Memory B cell (primary cell): ENCODE results near the gene CNGA2.

Experiments
- ATAC-seq: fragments of 150-1000 bp; cut with Tn5 transposase; 2 replicates; pipeline ENCODE4 v1.10.0; 2021; ENCODE audit warnings: low read depth, mild to moderate bottlenecking, moderate library complexity
- DNase-seq, 2 donors: peaks; one replicate each; pipeline ENCODE4 v3.0.0; 2022; ENCODE audit warnings: low spot score in 2 of 2
- H3K27ac Mint-ChIP-seq: one replicate; pipeline ENCODE4 v1.8.0; 2022; ENCODE audit warnings: mild to moderate bottlenecking, moderate library complexity, mixed read lengths
- H3K27me3 Mint-ChIP-seq: one replicate; pipeline ENCODE4 v1.8.0; 2022; ENCODE audit warnings: mixed read lengths
- H3K36me3 Mint-ChIP-seq: one replicate; pipeline ENCODE4 v1.8.0; 2022; ENCODE audit warnings: mild to moderate bottlenecking, mixed read lengths
- H3K4me1 Mint-ChIP-seq: one replicate; pipeline ENCODE4 v1.8.0; 2022; ENCODE audit warnings: mixed read lengths
- H3K4me3 Mint-ChIP-seq: one replicate; pipeline ENCODE4 v1.8.0; 2022; ENCODE audit warnings: mild to moderate bottlenecking, moderate library complexity, mixed read lengths
- H3K9me3 Mint-ChIP-seq: one replicate; pipeline ENCODE4 v1.8.0; 2022; ENCODE audit warnings: mixed read lengths

The CNGA2 gene

DNA sequence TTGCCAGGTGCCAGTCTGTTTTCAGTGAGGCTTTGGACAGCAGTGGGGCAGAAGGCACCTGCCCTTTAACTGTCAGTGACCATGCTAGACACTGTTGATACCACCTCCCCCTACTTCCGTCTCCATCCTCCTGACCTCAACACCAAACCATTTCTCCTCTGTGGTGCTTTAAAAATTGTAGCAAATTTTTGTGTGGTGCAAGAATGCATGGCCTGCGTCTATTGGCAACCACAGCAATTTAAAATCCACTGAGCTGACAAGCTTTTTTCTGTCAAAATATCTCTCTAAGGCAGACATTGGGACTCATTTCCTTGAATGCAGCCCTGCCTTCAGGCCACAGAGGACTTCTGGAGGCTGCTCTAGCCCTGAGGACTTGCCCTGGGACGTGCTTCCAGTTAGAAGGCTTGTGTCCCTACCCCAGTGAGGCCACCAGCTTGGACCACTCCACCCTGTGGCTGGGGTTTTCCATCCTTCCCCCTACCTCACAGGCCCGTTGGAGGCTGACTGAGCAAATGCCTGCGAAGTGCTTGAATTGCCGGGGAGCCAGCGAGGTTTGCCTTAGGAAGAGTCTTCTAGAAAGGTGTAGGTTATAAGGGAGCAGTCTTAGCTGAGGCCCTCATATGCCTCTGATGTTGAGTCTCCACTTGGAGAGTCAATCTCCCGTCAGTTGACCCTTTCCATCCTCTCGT, 32.4 kb upstream of the CNGA2 start:
- H3K27ac Mint-ChIP-seq: no peak overlapping the region
- H3K9me3 Mint-ChIP-seq: no peaks in the 10 kb centered on the region
- no peaks in the 10 kb centered on the region for H3K4me1 Mint-ChIP-seq
- no peak overlapping the region for H3K4me3 Mint-ChIP-seq
- H3K27me3 Mint-ChIP-seq: peaks cover 2% of the 10 kb centered on the region
- DNase-seq (no peak), ATAC-seq (no peak)
- no peaks in the 10 kb centered on the region for H3K36me3 Mint-ChIP-seq

DNA sequence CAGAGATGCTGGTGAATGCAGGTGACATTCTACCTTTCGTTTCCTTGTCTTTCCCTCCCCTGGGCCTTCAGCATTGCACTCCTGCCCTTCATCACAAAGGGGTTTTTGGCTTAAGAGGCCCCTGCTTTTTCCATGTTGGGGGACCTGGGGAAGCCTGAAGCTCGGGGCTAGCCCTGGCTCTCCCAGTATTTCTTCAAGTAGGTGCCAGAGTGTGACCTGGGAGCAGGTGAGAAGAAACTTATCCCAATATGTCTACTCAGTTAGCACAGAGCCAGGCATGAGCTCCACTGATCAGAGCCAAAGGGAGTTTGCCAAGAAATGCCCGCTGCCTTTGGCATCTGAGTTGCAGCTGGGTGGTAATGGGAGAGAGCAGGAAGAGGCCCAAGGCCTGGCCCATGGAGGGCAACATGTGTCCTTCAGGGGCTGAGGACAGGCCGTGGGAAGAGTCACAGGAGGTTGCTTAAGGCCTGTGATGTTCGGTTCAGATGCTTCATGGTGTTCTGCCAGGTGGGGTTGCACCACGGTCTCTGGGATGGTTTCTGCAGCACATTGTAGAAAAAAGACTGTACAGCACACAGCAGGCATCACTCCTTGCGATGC, 31.7 kb upstream of the CNGA2 start:
- no peak overlapping the region for H3K4me3 Mint-ChIP-seq
- DNase-seq (no peak), ATAC-seq (no peak)
- no peaks in the 10 kb centered on the region for H3K4me1 Mint-ChIP-seq
- H3K27me3 Mint-ChIP-seq: peaks cover 2% of the 10 kb centered on the region
- H3K9me3 Mint-ChIP-seq: no peaks in the 10 kb centered on the region
- H3K36me3 Mint-ChIP-seq: no peaks in the 10 kb centered on the region
- H3K27ac Mint-ChIP-seq: no peak overlapping the region

- no peak overlapping the region for H3K4me3 Mint-ChIP-seq
These were observed 31.1 kb upstream of the CNGA2 start for GRCh38 chrX:151703487-151703886.

GRCh38 chrX:151704041-151704663, 30.4 kb upstream of the CNGA2 start:
- Mint-ChIP-seq H3K27me3 (peaks cover 2% of the 10 kb centered on the region), H3K9me3 (no peaks in the 10 kb centered on the region), H3K36me3 (no peaks in the 10 kb centered on the region), H3K27ac (no peak overlapping the region), H3K4me3 (no peak overlapping the region), H3K4me1 (no peaks in the 10 kb centered on the region)
- ATAC-seq (no peak), DNase-seq (no peak)

More at GRCh38 chrX:151703487-151703886, 31.1 kb upstream of the CNGA2 start:
- Mint-ChIP-seq H3K4me1 (no peaks in the 10 kb centered on the region), H3K27ac (no peak overlapping the region), H3K9me3 (no peaks in the 10 kb centered on the region), H3K27me3 (peaks cover 2% of the 10 kb centered on the region), H3K36me3 (no peaks in the 10 kb centered on the region)
- ATAC-seq (no peak), DNase-seq (no peak)

DNA sequence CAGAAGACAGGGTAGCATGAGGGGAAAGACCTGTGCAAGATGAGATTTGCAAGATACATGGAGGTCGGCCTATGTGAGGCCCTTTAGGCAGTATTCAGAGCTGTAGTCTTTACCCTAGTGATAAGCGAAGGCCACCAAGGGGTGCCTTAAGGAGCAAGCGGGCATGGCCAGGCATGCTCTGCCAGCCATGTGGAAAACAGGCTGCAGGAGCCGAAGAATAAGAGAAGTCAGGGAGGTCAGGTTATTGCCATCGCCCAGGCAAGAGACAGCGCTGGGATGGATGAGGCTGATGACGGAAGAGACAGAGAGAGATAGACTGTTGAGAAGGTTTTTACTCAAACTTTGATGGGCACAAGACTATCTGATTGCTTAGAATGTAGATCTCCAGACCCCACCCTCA, 25.7 kb upstream of the CNGA2 start:
- H3K36me3 Mint-ChIP-seq: no peaks in the 10 kb centered on the region
- DNase-seq (no peak), ATAC-seq (no peak)
- H3K4me3 Mint-ChIP-seq: no peak overlapping the region
- no peaks in the 10 kb centered on the region for H3K9me3 Mint-ChIP-seq
- no peaks in the 10 kb centered on the region for H3K4me1 Mint-ChIP-seq
- no peak overlapping the region for H3K27ac Mint-ChIP-seq
- H3K27me3 Mint-ChIP-seq: peaks cover 3% of the 10 kb centered on the region

DNA sequence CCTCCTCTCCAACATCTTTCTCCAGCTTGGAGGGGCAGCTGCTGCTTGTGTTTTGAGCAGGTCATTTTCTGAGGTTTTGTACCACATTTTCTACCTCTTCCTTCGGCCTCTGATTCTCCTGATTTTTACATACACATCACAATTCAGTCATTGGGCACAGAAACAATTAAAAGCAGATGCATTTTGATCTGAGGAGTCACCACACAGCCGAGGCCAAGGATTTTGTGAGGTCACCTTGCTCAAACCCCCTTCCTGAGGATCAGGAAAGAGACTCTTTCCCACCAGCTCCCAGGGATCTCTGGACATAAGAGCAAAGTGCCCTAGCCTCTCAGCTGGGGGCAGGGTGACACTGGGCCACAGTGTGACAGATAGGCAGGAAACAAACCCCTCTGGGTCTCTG, 24.1 kb upstream of the CNGA2 start:
- H3K4me3 Mint-ChIP-seq: no peak overlapping the region
- no peaks in the 10 kb centered on the region for H3K36me3 Mint-ChIP-seq
- no peak for ATAC-seq
- H3K4me1 Mint-ChIP-seq: no peaks in the 10 kb centered on the region
- H3K27ac Mint-ChIP-seq: no peak overlapping the region
- DNase-seq: no peak
- H3K27me3 Mint-ChIP-seq: peaks cover 4% of the 10 kb centered on the region
- no peaks in the 10 kb centered on the region for H3K9me3 Mint-ChIP-seq

DNA sequence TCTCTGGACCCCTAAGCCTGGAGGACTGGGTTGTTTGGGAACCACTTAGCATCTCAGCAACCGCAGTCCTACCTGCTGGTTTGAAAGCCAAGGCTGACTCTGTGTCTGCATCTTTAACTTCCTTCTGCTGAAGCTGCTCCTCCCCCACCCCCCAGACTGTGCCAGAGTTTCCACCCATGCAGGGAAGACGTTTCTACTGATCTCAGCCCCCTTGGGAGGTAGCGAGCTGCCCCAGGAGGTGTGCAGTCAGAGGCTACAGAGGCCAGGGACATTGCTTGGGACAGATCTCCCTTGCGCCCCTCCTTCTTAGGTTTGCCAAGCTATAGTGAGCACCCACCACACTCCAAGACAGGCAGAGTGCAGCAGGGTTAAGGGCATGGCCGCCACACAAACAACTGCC, 23.4 kb upstream of the CNGA2 start:
- no peaks in the 10 kb centered on the region for H3K9me3 Mint-ChIP-seq
- peaks cover 3% of the 10 kb centered on the region for H3K27me3 Mint-ChIP-seq
- DNase-seq (no peak), ATAC-seq (no peak)
- H3K4me3 Mint-ChIP-seq: no peak overlapping the region
- no peaks in the 10 kb centered on the region for H3K4me1 Mint-ChIP-seq
- H3K36me3 Mint-ChIP-seq: no peaks in the 10 kb centered on the region
- H3K27ac Mint-ChIP-seq: no peak overlapping the region

DNA sequence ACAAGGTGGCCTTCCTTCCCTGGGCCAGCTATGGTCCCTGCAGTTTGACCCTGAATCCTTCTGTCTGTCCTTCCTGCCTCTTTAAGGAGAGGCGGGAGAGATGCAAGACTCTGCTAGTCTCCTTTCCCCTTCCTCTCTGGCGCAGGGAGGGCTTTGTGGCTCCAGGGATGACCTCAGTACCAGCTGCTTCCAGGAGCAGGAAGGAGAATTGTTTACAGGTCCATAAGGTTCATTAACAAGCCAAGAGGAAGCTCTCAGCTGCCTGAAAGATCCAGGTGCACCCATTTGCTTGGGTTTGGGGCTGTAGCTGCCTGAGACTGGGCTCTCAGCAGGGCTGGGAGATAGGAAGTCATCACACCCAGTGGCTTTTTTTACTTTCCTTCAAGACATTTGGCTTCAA, 22.8 kb upstream of the CNGA2 start:
- Mint-ChIP-seq H3K4me1 (no peaks in the 10 kb centered on the region), H3K4me3 (no peak overlapping the region), H3K9me3 (no peaks in the 10 kb centered on the region), H3K36me3 (no peaks in the 10 kb centered on the region), H3K27me3 (peaks cover 3% of the 10 kb centered on the region), H3K27ac (no peak overlapping the region)
- ATAC-seq (no peak), DNase-seq (no peak)

DNA sequence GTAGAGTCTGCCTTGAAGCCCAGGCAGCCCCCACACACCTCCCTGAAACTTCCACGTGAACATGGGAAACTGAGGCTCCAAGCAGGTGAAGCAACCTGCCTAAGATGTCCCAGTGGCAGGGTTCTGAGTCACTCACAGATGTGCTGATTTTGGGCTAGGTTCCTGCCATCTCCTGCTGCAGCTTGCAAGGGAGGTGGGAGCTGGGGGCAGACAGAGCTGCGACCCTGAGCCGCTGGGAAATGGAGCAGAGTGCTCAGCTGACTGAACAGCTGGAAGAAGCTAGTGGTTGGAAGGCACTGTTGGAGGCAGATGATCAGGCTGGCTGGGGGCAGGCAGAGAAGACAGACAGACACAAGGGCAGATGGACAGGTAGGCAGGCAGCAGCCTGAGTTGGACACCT, 22.3 kb upstream of the CNGA2 start:
- H3K36me3 Mint-ChIP-seq: no peaks in the 10 kb centered on the region
- peaks cover 3% of the 10 kb centered on the region for H3K27me3 Mint-ChIP-seq
- H3K9me3 Mint-ChIP-seq: no peaks in the 10 kb centered on the region
- ATAC-seq (no peak), DNase-seq (no peak)
- H3K27ac Mint-ChIP-seq: no peak overlapping the region
- H3K4me3 Mint-ChIP-seq: no peak overlapping the region
- H3K4me1 Mint-ChIP-seq: no peaks in the 10 kb centered on the region

DNA sequence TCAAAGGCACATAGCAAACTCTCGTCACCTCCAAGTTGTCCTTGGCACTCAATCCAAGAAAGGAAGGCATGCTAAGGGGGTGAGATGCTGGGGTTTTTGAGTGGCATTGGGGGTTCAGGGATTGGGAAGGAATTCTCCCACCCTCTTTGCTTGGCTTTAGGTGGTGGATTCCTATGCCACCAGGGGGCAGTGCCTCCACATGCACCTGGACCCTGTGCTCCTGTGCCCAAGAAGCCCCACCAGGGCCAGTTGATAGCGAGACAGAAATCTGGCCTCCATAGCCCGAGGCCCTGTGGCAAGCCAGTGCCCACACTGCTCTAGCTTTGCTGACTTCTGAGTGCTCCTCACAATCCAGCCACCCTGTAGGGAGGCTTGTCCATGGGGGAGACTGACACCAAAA, 20.7 kb upstream of the CNGA2 start:
- no peak for ATAC-seq
- Mint-ChIP-seq H3K36me3 (no peaks in the 10 kb centered on the region), H3K4me1 (no peaks in the 10 kb centered on the region), H3K27me3 (peaks cover 4% of the 10 kb centered on the region), H3K9me3 (no peaks in the 10 kb centered on the region), H3K27ac (no peak overlapping the region), H3K4me3 (no peak overlapping the region)
- no peak for DNase-seq

- no peaks in the 10 kb centered on the region for H3K4me1 Mint-ChIP-seq
- H3K9me3 Mint-ChIP-seq: no peaks in the 10 kb centered on the region
- no peak overlapping the region for H3K27ac Mint-ChIP-seq
- DNase-seq (no peak), ATAC-seq (no peak)
- H3K27me3 Mint-ChIP-seq: peaks cover 4% of the 10 kb centered on the region
- H3K4me3 Mint-ChIP-seq: no peak overlapping the region
- H3K36me3 Mint-ChIP-seq: no peaks in the 10 kb centered on the region
These were observed 20.2 kb upstream of the CNGA2 start for GRCh38 chrX:151714362-151714761.

DNA sequence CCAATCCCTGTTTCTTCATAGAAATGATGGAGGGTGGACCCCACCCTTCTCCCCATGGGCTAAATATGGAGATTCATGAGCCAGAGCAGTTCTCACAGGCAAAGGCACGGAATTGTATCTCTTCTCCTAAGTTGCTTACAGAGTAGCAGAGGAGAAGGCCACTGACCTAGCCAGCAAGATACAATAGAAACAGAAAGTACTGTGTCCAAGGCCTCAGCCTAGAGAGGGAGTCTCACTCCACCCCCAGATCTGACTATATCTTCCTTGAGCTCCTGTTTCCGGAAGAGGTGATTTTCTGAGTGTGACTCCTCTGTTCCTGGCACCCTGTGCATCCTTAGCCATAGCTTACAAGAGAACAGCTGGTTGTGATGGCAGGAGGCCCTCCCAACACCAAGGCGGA, 18.8 kb upstream of the CNGA2 start, which contains the start of gene FATE1:
FATE1 (plus strand) TSS at position 284 of the 400 bp plus-strand sequence; CDS start at position 369, 85 bp downstream.
- Mint-ChIP-seq H3K36me3 (no peaks in the 10 kb centered on the region), H3K4me1 (no peaks in the 10 kb centered on the region), H3K4me3 (no peak within 1 kb of the TSS), H3K27me3 (peaks cover 4% of the 10 kb centered on the region), H3K27ac (no peak within 1 kb of the TSS), H3K9me3 (no peaks in the 10 kb centered on the region)
- ATAC-seq (no peak), DNase-seq (no peak)

DNA sequence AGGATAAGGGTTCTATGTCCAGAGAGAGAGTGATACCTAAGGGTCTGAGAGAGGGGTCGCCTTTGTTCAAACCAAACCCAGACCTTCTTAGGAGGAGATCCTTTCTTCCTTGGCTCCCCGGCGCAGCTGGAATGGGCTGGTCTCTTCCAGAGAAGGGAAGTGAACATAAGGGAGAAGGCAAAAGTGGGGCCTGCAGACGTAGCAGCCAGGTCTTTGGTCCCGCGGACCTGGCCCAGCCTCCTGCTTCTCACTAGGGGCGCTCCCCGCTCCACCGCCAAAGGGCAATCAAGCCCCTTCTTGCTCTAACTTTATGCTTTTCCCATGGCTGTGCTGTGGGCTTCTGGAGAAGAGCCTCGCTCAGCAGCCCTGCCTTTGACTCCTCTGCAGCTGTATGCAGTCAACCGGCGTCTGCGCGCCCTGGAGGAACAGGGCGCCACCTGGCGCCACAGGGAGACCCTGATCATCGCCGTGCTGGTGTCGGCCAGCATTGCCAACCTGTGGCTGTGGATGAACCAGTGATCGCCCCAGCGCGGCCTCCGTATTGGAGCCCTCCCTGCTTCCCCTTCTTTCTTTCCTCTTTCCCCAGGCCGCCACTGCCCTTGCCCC, 12.2 kb upstream of the CNGA2 start:
- Mint-ChIP-seq H3K36me3 (no peaks in the 10 kb centered on the region), H3K9me3 (no peaks in the 10 kb centered on the region), H3K27me3 (peaks cover 4% of the 10 kb centered on the region), H3K27ac (no peak overlapping the region), H3K4me1 (no peaks in the 10 kb centered on the region), H3K4me3 (no peak overlapping the region)
- ATAC-seq: no peak
- no peak for DNase-seq

GRCh38 chrX:151723156-151723760, 11.3 kb upstream of the CNGA2 start:
- Mint-ChIP-seq H3K27ac (no peak overlapping the region), H3K9me3 (no peaks in the 10 kb centered on the region), H3K27me3 (peaks cover 3% of the 10 kb centered on the region), H3K36me3 (no peaks in the 10 kb centered on the region), H3K4me1 (no peaks in the 10 kb centered on the region), H3K4me3 (no peak overlapping the region)
- ATAC-seq: no peak
- DNase-seq: no peak
